Measurements from ENCODE around the gene PRKG1. TPM values are rescaled to one million over a fixed set of nuclear protein-coding genes. Genes with fewer than 3 reads are reported as not detected.

Gene PRKG1
- total RNA-seq, 2 donors from 2014 or later, result 94.5 to 96.0 TPM

DNA sequence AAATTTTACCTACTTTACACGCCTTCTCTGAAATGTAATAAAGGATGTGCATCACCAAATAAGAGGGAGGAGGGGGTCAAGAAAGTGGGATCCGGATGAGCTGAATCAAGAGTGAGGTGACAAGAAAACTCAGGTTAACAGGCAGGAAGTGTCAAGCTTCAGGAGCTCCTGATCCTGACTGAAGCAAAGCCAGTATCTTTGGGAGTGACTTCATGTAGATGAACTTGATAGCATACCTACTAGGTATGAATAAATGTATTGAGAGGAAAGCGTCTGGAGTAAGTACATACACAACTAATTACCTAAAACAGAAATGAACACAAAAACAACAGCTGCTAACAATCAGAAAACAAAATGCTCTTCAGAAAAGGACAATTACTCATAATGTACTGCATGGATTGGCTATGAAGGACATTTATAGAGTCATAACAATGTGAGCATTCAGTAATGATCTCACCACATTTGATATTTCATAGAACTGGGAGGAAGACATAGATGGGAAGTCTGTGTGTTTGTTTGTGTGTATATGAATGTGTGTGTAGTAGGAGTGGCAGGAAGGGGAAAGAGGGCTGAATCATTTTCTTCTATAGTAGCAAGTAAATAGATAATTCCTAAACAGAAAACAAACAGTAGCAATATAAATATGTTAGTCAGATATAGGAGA, 29.4 kb downstream of the PRKG1 start:
- DNase-seq (ENCODE audit: low spot score), result no peak
- intact Hi-C loops (cut with DNase I), result no loop called here

DNA sequence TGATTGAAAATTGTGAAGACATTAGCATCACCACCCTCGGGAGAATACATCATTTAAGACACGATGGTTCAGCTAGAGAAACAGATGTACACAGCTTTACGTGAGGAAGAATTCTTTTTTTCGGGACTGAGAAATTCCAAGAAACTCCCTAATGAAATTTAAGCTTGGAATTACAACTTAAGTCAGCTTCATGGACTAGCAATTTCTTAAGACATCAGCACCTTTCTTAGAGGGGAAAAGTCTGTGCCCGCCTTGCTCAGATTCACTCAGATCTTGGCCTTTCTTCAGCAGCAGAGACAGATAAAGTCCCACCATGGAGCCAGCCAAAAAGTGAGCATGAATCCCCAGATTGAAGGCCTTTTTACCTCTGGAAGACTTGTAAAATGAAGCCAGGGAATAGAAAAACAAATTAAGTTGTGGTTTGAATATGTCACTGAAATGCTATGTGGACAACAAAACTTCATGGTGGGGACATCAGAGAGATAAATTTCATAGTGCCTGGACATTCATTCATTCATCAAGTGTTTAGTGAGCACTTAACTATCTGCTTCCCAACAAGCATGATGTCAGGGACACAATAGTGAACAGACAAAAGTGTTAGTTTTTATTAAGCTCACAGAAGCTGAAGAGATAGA, 32.1 kb downstream of the PRKG1 start:
- intact Hi-C loops (cut with DNase I), result no loop called here

DNA sequence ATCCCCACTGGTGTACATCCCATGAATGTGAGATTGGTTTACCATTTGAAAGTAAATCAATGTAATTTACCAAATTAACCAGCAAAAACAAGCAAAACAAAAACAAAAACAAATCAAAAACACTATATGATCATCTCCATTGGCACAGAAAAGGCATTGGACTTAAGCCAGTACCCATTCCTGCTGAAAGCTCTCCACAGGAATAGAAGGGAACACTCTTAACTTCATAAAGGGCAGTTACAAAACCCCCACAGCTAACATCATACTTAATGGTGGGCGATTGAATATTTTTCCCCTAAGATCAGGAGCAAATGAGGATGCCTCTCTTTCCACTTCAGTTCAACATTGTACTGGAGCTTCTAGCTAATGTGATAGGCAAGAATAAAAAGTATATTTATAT, 34.1 kb downstream of the PRKG1 start:
- intact Hi-C loops (cut with DNase I), result no loop called here
- no peak for DNase-seq (ENCODE audit: low spot score)

More for the DNA sequence above, 32.1 kb downstream of the PRKG1 start:
- DNase-seq (ENCODE audit: low spot score), result no peak

DNA sequence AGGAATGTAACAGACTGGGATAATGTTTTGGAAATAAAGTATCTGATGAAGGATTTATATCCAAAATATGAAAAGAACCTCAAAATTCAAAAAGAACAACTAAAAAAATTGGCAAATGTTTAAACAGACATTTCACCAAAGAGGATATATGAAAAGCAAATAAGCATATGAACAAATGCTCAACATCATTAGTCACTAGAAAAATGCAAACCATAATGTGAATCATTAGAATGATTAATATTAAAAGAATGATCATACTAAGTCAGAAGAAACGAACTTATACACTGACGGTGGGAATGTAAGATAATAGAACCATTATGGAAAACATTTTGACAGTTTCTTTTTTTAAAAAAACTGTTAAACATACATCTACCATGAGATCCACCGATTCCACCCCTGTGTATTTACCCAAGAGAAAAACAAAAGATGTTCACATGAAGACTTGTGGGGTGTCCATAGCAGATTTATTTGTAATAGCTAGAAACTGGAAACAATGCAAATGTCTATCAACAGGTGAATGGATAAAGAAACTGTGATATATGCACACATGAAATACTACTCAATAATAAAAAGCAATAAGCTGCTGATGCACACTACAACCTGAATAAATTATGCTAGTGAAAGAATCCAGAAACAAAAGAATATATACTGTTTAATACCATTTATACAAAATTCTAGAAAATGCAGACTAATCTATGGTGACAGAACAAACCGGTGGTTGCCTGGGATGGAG, 35.7 kb downstream of the PRKG1 start:
- intact Hi-C loops (cut with DNase I), result no loop called here
- DNase-seq (ENCODE audit: low spot score), result no peak

DNA sequence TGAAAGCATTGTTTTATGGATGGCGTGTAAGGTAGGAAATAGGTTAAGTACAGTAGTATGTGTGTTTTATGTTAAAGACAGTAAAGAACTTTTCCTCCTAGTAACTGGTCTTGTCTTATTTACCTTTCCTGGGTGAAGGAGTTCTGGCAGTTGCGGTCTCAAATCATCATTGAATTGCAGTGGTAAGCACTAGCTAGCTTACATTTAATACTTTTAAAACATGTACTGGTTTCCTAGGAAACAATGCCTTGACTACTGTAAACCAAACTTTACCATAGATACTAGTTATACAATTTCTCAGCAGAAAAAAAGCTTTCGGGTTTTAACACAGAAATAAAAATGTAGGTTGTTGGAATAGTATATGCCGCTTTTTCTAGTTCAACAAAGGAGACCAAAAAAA, 37.7 kb downstream of the PRKG1 start:
- no peak for DNase-seq (ENCODE audit: low spot score)
- intact Hi-C loops (cut with DNase I), result no loop called here

DNA sequence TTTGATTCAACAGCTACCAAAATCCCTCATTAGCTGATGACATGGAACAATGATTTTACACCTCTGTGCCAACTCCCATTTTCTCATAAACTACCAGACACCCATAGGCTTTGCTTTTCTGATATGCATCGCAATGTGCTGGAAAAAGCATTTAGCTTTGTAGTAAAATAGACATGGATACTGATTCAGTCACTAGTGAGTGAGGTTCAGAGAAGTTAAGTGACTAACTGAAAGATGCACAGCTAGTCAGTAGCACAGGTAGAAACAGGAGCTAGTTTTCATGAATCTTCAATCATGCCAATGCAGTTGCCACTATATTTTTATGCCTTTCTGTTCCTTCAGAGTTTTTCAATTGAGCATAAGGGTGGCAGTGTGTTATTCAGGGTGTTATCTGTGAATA, 38.7 kb downstream of the PRKG1 start:
- intact Hi-C loops (cut with DNase I), result no loop called here
- DNase-seq (ENCODE audit: low spot score), result no peak

DNA sequence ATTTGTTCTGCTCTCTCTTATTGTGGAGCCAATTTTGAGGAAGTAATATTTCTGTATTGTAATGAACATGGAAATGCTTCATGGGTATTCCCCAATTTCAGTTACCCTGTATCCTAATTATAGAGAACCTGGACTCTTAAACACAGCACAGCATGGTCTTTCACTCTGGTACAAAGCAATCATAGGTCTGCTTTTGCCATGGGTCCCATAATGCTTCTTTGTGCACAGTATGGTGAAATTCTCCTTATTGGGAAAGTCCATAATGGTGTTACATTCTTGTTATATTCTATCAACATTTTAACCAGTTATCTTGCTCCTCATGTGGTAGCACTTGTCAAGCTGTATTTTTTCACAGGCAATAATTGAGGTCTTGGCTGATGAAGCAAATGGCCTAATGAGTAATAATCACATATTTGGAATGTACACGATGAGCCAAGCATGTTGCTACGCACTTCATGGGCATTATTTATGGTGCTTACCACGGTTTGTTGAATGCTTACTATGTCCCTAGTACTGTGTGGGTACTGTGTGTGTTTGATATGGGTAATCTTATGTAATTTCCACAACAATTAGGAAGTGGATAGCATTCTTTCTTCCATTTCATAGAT, 42.9 kb downstream of the PRKG1 start:
- no peak for DNase-seq (ENCODE audit: low spot score)
- intact Hi-C loops (cut with DNase I), result no loop called here

DNA sequence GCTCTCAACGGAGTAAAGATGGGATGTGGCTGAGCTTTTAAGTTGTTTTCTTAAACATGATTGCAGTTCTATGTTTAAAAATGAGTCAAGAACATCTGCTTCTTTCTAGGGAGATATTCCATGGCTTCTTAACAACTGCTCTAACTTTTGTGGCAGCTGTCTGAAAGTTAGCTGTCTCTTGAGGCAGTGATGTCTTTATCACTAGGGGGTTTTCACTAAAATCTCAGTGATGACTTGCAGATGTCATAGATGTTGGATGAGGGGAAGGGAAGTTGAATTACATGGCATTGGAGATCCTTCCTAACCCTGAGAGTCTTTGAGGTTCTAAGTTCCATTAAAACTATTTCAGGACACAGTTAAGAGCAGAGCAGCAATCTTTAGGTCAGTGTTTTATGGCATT, 43.5 kb downstream of the PRKG1 start:
- DNase-seq (ENCODE audit: low spot score), result no peak
- intact Hi-C loops (cut with DNase I), result no loop called here

DNA sequence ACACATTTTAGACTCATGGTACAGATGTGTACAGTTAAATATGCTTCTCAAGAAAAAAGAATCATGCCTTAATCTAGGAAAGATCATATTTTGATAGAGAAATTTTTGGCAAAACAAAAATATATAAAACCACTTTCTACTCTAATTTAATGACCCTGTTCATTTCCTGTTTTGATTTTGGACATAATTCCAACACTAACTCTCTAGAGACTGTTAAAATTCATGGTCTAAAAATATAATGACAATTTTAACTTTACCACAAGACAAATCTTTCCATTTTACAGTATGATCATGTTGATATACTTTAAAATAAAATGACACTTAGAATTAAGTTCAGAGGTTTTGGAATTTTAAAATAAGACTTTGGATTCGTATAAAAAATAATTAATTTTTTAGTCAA, 45.2 kb downstream of the PRKG1 start:
- DNase-seq (ENCODE audit: low spot score), result no peak
- intact Hi-C loops (cut with DNase I), result no loop called here

DNA sequence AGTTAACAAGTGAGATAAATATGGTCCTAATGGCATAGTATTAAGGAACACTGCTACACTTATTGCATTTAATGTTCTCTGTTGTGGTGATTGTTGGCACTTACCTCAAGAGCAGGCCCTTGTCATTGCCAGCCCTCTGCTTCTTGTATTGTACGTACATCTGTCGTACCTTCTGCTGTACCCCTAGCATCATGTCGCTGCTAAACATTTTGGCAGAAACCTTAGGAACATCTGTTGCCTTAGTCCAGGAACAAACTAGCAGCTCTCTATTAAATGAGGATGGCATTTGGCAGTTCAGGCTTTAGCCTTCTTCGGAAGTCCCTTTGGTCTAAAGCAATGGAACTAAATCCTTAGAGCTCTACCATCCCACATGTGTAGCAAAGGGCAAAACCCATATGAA, 47.6 kb downstream of the PRKG1 start:
- DNase-seq (ENCODE audit: low spot score), result no peak
- intact Hi-C loops (cut with DNase I), result no loop called here

DNA sequence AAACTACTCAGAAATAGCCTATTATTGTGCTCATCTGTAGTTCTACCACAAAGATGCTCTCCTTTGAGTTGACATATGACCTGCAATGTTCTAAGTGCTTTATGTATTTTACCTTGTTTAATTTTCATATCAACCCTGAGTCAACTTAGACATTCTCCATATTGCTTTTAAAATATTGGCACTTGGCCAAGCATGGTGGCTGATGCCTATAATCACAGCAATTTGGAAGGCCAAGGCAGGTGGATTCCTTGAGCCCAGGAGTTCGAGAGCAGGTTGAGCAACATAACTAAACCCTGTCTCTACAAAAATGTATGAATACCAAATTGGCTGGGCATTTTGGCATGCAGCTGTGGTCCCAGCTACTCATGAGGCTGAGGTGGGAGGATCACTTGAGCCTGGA, 50.6 kb downstream of the PRKG1 start:
- intact Hi-C loops (cut with DNase I), result no loop called here
- DNase-seq (ENCODE audit: low spot score), result no peak

DNA sequence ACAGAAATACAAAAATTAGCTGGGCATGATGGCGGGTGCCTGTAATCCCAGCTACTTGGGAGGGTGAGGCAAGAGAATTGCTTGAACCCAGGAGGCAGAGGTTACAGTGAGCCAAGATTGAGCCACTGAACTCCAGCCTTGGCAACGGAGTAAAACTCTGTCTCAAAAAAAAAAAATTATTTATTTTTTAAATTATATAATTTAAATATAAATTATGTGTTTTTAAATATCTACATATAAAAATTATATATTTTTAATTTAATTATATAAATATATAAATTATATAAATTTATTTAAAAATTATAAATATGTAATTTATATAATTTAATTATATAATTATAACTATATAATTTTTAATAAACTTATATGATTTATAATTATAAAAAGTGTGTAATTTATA, 51.2 kb downstream of the PRKG1 start:
- intact Hi-C loops (cut with DNase I), result no loop called here
- no peak for DNase-seq (ENCODE audit: low spot score)

DNA sequence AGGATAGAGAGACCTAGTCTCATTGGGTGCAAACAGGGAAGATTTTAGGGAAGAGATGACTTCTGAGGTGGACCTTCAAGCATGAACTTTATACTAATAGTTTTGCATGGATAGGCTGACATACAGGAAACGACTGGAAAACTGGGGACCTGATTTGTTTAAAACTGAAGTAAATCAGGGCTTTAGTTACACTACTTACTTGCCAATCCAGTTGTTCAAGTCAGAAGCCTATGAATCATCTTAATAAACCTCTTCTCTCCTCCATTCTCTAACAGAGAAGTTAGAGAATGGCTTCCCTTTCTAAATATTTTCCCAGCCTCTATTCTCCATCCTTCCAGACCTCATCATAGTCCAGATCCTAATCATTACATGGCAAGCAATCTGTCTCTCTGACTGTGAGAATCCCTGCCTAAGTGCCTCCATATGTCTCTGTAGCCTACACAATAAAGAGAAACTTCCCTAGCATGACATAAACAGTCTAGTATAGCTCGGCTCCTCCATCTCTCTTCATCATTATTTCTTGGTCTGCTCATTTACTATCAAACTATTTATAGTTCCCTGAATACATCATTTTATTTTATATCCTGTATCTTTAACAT, 55.8 kb downstream of the PRKG1 start:
- DNase-seq (ENCODE audit: low spot score), result no peak
- intact Hi-C loops (cut with DNase I), result no loop called here

DNA sequence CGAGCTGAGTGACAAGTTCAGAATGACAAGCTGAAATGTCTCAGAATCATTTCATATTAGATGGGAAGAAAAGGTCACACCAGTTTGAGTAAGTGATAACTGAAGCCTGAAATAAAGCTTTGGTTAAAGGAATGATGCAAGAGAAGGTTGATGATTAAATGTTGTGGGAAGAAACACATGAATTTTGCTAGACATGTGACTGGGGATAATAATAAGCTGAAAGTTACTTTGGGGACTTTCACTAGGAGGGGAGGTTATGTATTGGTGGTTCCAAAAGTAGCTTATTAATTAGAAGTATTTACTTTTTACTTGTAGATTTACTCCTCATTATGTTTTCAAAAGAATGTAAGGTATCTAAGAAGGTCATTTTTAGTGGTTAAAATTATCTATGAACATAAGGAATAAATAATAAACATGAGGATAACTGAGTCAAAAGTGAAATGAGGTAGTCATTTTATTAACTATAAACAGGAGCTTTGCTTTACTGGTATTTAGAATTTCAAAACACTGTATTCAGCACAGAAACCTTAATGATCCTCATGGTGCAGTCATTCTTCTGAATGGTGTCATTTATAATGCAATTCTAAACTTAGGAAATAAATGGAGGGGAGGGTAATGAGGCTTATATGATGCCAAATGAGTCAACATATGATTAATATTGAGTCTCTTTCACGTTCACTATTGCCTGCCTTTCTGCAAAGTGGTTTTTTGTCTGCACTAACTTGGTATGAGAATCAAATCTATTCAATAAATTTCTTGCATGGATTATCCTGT, 63.7 kb downstream of the PRKG1 start:
- no peak for DNase-seq (ENCODE audit: low spot score)
- intact Hi-C loops (cut with DNase I), result no loop called here

DNA sequence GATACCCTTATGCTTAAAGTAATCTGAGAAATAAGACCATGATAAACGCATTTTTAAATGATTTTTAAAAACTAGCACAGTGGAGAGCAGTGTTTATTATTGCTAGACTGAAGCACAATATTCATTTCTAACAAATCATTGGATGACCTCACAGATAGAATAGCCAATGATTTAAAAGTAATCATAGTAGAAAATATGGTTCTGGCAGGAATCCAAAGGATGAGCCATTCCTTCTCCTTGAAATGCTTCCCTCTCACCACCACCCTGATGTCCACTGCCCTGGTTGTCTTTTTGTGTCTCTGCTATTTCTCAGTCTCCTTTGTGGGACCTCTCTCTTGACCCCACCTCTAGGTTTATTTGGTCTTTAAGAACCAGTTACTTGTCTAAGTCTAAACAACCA, 64.9 kb downstream of the PRKG1 start:
- intact Hi-C loops (cut with DNase I), result no loop called here
- no peak for DNase-seq (ENCODE audit: low spot score)

DNA sequence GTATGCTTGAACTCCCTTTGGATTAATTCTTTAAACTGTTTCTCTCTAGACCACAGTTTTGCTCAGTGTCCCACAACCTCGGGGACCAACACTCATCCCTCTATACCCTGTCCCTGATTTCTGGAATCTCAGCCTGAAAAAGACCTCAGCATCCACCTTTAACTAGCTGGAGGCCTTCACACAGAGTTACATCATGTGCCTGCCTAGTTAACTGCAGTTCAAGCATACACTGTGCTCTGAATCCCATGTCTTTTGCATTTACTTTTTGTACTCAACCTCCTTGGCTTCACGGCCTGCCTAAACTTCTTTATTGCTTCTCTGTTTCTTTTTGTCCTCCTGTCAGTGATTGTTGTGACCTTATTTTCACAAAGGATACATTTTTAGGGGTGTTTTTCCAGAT, 66.7 kb downstream of the PRKG1 start:
- DNase-seq (ENCODE audit: low spot score), result no peak
- intact Hi-C loops (cut with DNase I), result no loop called here

DNA sequence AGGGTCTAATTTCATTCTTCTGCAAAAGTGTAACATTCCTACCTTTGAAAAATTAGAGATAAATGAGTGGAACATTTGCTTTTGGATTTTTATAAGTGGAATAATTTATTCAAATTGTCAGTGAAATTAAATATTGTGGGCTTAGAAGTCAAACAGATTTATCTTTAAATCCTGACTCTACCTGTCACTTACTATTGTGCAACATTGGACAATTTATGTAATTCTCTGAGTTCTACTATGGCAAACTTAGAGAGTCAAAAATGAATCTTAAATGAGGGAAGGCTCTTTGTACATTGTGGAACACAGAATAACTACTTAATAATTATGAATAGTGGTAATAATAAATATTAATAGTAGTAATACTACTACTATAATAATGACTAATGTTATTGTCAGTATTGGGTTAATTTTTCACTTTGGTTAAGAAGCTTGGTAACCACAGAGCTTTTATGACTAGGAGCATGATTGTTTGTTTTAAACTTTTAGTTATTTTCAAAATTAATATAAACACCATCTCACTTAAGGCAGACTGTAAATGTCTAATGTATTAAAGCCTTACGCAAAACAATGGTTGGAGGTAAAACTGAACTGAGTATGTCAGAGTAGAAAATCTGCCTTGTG, 70.0 kb downstream of the PRKG1 start:
- intact Hi-C loops (cut with DNase I), result no loop called here
- no peak for DNase-seq (ENCODE audit: low spot score)

DNA sequence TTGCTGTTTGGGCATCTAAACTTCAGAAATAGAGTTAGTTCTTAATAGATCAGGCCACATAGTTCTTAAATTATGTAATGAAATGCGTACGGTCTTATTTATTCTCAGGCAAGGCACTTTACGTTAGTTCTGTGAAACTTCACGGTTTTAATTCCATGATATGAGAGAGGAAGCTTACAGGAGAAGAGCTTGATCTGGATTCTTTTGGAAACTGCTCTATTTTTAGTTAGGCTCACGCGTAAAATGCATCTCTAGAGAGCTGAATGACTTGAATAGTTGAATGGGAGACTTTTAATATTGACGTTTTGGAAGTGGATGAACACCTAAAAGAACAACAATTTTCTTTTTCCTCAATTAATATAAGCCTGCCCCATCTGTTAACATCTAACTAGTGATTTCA, 71.1 kb downstream of the PRKG1 start:
- intact Hi-C loops (cut with DNase I), result no loop called here
- DNase-seq (ENCODE audit: low spot score), result no peak

Data from posterior vena cava (tissue), 2 donors.